ENCODE data around the gene ZNF343.

Gene ZNF343

DNA sequence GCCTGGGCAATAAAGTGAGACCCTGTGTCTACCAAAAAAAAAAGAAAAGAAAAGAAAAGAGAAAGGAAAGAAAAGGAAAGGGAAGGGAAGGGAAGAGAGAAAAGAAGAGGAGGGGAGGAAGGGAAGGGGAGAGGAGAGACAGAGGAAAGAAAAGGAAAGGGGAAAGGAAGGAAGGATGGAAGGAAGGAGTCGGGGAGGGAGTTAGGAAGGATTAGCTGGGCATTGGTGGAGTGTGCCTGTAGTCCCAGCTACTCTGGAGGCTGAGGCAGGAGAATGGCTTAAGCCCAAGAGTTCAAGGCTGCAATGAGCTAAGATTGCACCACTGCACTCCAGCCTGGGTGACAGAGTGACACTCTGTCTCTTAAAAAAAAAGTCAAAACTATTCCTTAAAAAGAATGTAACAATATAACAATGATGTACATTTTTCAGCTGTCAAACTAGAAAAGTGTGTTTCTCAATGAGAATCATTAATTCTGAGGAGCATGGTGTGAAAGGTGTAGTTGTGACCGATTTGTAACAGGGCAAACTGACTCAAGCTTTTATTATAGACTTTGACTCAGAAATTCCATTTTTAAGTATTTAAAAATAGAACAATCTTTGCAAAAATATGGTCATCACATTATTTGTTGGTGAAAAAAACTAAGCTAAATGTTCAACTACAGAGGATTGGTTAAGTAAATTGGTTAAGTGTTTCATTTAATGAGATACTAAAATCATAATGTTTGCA, 52.8 kb downstream of the ZNF343 start:
- Mint-ChIP-seq H3K4me3 (no peak overlapping the region), H3K4me1 (peaks cover 33% of the 10 kb centered on the region), H3K27ac (no peak overlapping the region), H3K27me3 (ENCODE audit: low read depth, poor library complexity) (no peaks in the 10 kb centered on the region), H3K36me3 (ENCODE audit: low read depth) (peaks cover 24% of the 10 kb centered on the region), H3K9me3 (no peaks in the 10 kb centered on the region)
- TF ChIP-seq, protein P1, sequence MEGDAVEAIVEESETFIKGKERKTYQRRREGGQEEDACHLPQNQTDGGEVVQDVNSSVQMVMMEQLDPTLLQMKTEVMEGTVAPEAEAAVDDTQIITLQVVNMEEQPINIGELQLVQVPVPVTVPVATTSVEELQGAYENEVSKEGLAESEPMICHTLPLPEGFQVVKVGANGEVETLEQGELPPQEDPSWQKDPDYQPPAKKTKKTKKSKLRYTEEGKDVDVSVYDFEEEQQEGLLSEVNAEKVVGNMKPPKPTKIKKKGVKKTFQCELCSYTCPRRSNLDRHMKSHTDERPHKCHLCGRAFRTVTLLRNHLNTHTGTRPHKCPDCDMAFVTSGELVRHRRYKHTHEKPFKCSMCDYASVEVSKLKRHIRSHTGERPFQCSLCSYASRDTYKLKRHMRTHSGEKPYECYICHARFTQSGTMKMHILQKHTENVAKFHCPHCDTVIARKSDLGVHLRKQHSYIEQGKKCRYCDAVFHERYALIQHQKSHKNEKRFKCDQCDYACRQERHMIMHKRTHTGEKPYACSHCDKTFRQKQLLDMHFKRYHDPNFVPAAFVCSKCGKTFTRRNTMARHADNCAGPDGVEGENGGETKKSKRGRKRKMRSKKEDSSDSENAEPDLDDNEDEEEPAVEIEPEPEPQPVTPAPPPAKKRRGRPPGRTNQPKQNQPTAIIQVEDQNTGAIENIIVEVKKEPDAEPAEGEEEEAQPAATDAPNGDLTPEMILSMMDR (IDR thresholded peaks at IDR 0.05) = no peak
- no peak for DNase-seq

DNA sequence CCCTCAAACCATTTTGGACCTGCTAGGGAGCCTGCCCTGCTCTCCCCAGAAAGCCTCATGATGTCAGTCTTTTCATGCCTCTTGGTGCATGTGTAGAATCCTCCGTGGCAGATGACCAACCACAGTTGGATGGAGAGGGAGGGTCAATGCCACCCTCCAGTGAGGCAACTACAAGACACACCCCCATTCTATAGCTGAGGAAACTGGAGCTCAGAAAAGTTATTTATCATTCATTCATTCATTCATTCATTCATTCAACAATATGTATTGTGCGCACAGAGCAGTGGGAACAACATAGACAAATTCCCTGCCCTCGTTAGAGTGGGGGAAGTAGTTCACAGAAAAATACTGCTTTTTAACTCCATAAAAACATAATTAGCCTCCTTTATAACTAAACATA, 54.9 kb downstream of the ZNF343 start:
- Mint-ChIP-seq H3K27me3 (ENCODE audit: low read depth, poor library complexity) (peaks cover 4% of the 10 kb centered on the region), H3K4me3 (no peak overlapping the region), H3K4me1 (peaks cover 26% of the 10 kb centered on the region), H3K27ac (no peak overlapping the region), H3K9me3 (no peaks in the 10 kb centered on the region), H3K36me3 (ENCODE audit: low read depth) (peaks cover 2% of the 10 kb centered on the region)
- TF ChIP-seq, protein P1 (IDR thresholded peaks at IDR 0.05) = no peak
- DNase-seq = no peak

DNA sequence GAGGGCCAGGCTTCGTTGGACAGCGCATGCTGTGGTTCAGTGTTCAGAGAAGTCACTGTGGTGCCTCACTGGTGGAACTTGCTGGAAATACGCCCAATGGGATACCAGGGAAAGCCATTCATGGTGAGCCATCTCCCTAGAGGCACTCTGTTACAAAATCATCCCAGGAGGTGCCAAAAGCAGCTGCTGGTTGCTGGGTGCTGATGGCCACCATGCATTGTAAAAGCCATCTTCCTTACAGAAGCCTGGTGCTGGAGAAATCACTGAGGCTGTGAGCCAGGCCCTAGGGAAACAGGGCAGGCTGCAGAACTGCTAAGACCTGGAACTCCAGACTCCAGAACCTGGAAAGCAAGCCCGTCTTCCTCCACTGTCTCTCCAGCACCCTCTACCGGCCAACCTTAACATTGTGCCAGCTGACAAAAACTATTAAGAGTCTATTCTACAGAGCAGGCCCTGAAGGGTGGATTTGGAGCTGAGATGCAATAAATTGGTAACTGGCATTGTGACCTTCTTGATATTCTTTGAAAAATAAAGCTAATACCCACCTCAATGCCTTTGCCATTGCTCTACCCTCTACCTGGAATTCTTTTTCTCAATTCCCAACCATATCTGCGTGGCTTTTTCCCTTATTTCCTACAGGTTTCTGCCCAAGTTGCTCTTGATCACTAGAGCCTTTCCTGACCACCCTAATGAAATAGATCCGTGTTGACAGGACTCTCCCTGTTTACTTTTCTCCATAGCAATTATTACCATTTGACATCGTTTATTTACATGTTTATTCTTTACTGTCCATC, 56.6 kb downstream of the ZNF343 start:
- Mint-ChIP-seq H3K36me3 (ENCODE audit: low read depth) (no peaks in the 10 kb centered on the region), H3K4me1 (peaks cover 11% of the 10 kb centered on the region), H3K9me3 (no peaks in the 10 kb centered on the region), H3K27ac (no peak overlapping the region), H3K4me3 (no peak overlapping the region), H3K27me3 (ENCODE audit: low read depth, poor library complexity) (peaks cover 8% of the 10 kb centered on the region)
- TF ChIP-seq, protein P1 (IDR thresholded peaks at IDR 0.05) = peak; percentile 89
- DNase-seq = peak; percentile 90

DNA sequence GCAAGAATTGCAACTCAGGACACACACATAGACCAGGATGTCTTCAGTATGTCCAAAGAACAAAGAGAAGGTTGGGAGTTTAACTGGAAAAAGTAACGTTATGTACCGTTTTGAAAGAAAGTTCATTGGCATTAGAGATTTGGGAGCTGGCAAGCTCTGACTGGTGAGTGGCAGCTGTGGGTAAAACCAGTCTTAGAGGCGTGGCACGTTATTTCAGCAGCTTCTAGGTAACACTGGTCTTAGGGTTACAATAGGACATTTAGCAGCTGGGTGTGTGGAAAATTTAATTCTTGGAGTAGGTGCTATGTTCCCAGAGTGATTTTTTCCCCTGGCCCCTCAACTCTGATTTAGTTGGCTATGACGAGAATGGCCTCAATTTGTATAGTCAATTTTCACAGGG, 57.3 kb downstream of the ZNF343 start:
- no peak overlapping the region for H3K4me3 Mint-ChIP-seq
- TF ChIP-seq, protein P1 (IDR thresholded peaks at IDR 0.05) = no peak
- DNase-seq = no peak
- H3K4me1 Mint-ChIP-seq = peaks cover 3% of the 10 kb centered on the region
- H3K27me3 Mint-ChIP-seq (ENCODE audit: low read depth, poor library complexity) = peaks cover 8% of the 10 kb centered on the region
- H3K9me3 Mint-ChIP-seq = no peaks in the 10 kb centered on the region
- H3K27ac Mint-ChIP-seq = no peak overlapping the region
- H3K36me3 Mint-ChIP-seq (ENCODE audit: low read depth) = no peaks in the 10 kb centered on the region

DNA sequence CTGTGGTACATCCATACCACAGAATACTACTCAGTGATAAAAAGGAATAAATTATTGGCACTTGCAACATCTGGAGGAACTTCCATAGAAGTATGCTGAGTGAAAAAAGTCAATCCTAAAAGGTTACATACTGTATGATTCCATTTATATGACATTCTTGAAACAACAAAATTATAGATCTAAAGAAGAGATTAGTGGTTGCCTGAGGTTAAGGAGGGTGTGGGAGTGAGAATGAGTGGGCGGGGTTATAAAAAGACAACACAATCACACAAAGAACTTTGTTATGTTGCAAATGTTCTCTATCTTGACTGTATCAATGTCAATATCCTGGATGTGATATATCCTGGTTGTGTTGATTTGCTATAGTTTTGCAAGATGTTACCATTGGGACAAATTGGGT, 59.3 kb downstream of the ZNF343 start:
- Mint-ChIP-seq H3K27ac (no peak overlapping the region), H3K4me3 (no peak overlapping the region), H3K4me1 (no peaks in the 10 kb centered on the region), H3K36me3 (ENCODE audit: low read depth) (no peaks in the 10 kb centered on the region), H3K9me3 (no peaks in the 10 kb centered on the region), H3K27me3 (ENCODE audit: low read depth, poor library complexity) (peaks cover 8% of the 10 kb centered on the region)
- DNase-seq = no peak
- TF ChIP-seq, protein P1 (IDR thresholded peaks at IDR 0.05) = no peak

Measured in nephron progenitor cell (in vitro differentiated cells).